GM21367 (cell line): ENCODE results near the gene UFSP1.
"Not testable (repeated sequence)": the region's sequence is repeated elsewhere in the genome, so short reads cannot be mapped to it uniquely, and the experiment has no call there.

ENCODE experiments used
- ATAC-seq: cut with Tn5 transposase; IDR thresholded peaks from one replicate; pipeline ENCODE4 v1.9.1; 2021; ENCODE audit not compliant: unreplicated experiment

UFSP1 gene

GRCh38 chr7:100860702-100861615 lies 28.6 kb downstream of the UFSP1 start:
- ATAC-seq: no peak

GRCh38 chr7:100859856-100860255 lies 29.7 kb downstream of the UFSP1 start:
- no peak for ATAC-seq

- no peak for ATAC-seq
Measured at GRCh38 chr7:100856871-100857282, 32.6 kb downstream of the UFSP1 start.

- ATAC-seq: no peak
Measured at GRCh38 chr7:100855515-100855914, 34.0 kb downstream of the UFSP1 start.

- ATAC-seq: not testable (repeated sequence)
Measured at GRCh38 chr7:100854899-100855298, 34.6 kb downstream of the UFSP1 start.

- no peak for ATAC-seq
Measured at GRCh38 chr7:100854146-100854895, 35.2 kb downstream of the UFSP1 start.

GRCh38 chr7:100852048-100852872 lies 37.3 kb downstream of the UFSP1 start, which contains the start of gene SLC12A9:
Gene SLC12A9, plus strand, starts transcription at chr7:100852713. Its CDS starts 1,485 bp downstream, at chr7:100854198.
- peak; percentile 90 for ATAC-seq

- ATAC-seq: no peak
Measured at GRCh38 chr7:100847360-100847759, 42.2 kb downstream of the UFSP1 start.

GRCh38 chr7:100840470-100841100 lies 48.9 kb downstream of the UFSP1 start:
- no peak for ATAC-seq

- no peak for ATAC-seq
Measured at GRCh38 chr7:100839361-100839760, 50.2 kb downstream of the UFSP1 start.
